Esophagus squamous epithelium (tissue), 4 donors: ENCODE results near the gene SHISAL1.

Source experiments
- CTCF ChIP-seq, 6 experiments: fragments of 450-650 bp in 4 of 6; fragments of 200-600 bp in 2 of 6; sonication (generic) in 2 of 6; IDR thresholded peaks; one replicate each; pipeline ENCODE4 v1.5.1; 2016 to 2019; ENCODE audit warnings: antibody characterized with exemption in 6 of 6, mild to moderate bottlenecking in 4 of 6, moderate library complexity in 4 of 6
- POLR2A ChIP-seq, 4 donors: fragments of 450-650 bp; IDR thresholded peaks; one replicate each; pipeline ENCODE4 v1.6.1; 2017; ENCODE audit warnings: antibody characterized with exemption in 4 of 4, mild to moderate bottlenecking in 4 of 4, moderate library complexity in 3 of 4

- TF ChIP-seq CTCF (IDR thresholded peaks at IDR 0.05) (no peak), POLR2A (IDR thresholded peaks at IDR 0.05) (no peak)
Observed at GRCh38 chr22:44260216-44261035, 52.3 kb downstream of the SHISAL1 start.
